LNCAP (cell line): Measurements from ENCODE around the gene SDK1.

ENCODE experiments used
- TF ChIP-seq, protein P1 (sequence below): fragments of 450-650 bp; IDR thresholded peaks from 2 replicates; pipeline ENCODE4 v1.5.1; 2017; ENCODE audit warnings: mild to moderate bottlenecking

The SDK1 gene

GRCh38 chr7:4235596-4235995, 934.5 kb downstream of the SDK1 start:
- TF ChIP-seq, protein P1, sequence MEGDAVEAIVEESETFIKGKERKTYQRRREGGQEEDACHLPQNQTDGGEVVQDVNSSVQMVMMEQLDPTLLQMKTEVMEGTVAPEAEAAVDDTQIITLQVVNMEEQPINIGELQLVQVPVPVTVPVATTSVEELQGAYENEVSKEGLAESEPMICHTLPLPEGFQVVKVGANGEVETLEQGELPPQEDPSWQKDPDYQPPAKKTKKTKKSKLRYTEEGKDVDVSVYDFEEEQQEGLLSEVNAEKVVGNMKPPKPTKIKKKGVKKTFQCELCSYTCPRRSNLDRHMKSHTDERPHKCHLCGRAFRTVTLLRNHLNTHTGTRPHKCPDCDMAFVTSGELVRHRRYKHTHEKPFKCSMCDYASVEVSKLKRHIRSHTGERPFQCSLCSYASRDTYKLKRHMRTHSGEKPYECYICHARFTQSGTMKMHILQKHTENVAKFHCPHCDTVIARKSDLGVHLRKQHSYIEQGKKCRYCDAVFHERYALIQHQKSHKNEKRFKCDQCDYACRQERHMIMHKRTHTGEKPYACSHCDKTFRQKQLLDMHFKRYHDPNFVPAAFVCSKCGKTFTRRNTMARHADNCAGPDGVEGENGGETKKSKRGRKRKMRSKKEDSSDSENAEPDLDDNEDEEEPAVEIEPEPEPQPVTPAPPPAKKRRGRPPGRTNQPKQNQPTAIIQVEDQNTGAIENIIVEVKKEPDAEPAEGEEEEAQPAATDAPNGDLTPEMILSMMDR, result no peak

- TF ChIP-seq, protein P1, result no peak
These were observed 935.3 kb downstream of the SDK1 start for GRCh38 chr7:4236389-4236788.

- TF ChIP-seq, protein P1, result no peak
These were observed 936.5 kb downstream of the SDK1 start for GRCh38 chr7:4237296-4238235.

DNA sequence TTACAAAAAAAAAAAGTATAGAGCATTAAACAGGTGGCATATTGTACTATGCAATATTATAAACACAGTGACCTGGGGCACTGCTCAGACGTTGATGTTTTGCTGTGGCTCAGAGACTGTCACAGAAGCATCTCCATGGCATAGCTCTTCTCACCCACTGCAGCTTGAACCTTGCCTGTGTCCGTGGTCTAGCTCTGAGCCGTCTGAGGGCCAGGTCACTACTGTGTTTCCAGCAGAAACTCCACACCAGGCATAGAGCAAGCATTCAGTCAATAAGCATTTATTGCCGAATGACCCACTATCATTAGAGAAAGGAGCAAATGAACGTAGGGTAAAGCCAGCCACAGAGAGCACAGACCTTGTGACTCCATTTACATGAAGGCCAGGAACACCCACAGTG, 937.8 kb downstream of the SDK1 start:
- TF ChIP-seq, protein P1, result no peak

DNA sequence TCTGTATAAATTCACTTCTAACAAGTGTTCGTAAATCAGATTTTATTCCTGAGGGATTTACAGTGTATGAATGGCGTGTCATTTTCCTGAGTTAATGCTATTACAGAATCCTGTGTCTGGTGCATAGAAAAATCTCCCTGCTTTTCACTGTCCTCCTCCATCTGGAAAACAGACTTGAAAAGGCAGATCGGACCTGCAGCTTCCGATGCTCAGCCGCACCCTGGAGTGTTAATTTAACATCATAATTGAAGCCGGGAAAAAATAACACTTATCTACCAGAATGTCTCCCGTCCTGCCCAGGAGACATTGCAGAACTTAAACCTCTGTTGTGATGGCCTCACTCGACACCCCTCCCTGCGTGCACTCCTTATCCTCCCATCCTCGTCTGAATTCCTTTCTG, 939.0 kb downstream of the SDK1 start:
- TF ChIP-seq, protein P1, result no peak

DNA sequence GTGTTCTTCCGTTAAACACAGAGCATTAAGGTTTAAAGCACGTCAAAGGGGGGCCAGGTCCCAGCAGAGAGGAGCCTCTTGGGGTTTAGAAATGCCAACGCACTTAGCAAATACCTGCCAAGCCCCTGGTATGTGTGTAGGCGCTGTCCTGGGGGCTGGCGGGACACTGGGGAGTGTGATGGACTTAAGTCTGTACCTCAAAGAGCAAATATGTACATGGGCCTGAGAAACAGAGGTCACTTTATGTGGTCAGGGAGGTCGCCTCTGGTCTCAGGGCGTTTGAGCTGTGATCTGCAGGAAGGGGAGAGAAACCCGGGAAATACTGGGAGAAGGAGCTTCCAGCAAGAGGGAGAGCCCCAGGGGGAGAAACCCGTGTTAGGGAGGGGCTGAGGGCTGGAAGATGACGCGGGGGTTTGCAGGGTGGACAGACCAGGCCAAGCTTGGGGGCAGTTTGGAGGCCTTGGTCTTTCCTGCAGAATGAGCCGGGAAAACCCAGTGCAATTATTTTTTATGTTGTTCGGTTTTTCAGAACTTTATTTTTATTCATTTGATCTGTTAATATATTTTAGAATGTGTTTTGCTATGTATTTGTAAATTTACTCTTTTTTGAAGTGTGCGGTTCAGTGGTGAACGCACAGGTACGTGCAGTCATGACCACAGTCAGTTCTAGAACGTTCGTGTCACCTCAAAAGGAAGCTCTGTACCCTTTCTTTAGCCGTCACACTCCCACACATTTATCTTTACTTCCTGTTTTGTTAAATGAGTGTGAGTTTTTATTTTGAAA, 939.7 kb downstream of the SDK1 start:
- TF ChIP-seq, protein P1, result no peak

GRCh38 chr7:4241304-4241612, 940.2 kb downstream of the SDK1 start:
- TF ChIP-seq, protein P1, result no peak
